Occipital lobe (tissue), 2 donors: Measurements from ENCODE around the gene GPR150. TPM values are rescaled to one million over a fixed set of nuclear protein-coding genes. Genes with fewer than 3 reads are reported as not detected.
A peak's percentile ranks its signal among the peaks of the same experiment; 100 is the strongest.

ENCODE experiments used
- DNase-seq: peaks from one replicate; lab custom pipeline; 2025; lab: John Stamatoyannopoulos, UW
- total RNA-seq: library from RNA; depleted of rRNA; stranded (reverse); fragments of >200 nt; gene quantifications from one replicate; pipeline ENCODE4 v1.2.3, GENCODE V29; 2014

Gene GPR150
- total RNA-seq, 1 donor from 2014 or later, result not detected

DNA sequence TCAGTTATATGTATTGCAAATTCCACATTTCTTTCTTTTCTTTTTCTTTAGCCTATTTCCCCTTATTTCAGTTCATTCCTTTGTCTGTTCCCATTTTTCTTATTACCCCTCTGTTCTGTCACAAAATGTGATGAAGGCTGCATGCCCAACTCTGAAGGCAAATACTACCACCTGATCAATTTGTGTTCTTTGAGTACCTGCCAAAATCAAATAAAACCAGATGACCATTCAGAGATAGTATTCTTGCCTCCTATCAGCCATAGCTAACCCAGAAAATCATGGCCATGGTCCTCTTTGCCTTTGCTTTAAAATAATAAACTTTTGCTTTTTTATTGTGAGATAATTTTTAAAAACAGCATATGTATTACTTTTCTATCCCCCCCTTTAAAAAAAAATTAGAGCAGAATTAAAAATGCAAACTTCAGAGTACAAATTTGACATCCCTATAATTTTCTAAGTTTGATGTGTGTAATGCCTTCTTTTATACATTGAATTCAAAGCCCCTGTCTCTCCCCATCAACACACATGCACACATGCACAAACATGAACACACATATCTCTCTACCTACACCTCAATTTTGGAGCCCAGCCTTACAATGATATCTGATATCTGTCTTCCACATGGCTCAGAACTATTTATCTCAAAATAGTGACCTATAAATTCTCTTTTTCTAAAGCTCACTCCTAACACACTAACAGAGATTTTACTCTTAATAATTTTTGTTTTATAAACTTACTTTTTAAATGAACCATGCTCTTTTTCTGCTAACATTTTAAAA, 30.1 kb downstream of the GPR150 start:
- no peak for DNase-seq

DNA sequence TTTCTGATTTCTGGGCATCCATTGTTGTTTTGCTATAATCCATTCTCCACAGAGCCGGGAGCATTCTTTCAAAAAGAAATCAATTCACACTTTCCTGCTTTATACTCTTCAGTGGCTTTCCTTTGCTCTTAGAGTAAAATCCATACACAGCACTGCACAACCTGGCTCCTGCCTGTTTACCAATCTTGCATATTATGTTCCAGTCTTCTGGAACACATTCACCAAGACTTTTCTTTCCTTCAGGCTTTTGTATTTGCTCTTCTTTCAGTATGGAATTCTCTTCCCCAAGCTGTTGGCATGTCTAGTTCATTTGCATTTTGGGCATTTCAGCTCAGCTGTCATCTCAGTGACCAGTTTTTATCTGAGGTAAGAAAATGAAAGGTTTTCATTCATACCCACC, 33.0 kb downstream of the GPR150 start:
- no peak for DNase-seq

DNA sequence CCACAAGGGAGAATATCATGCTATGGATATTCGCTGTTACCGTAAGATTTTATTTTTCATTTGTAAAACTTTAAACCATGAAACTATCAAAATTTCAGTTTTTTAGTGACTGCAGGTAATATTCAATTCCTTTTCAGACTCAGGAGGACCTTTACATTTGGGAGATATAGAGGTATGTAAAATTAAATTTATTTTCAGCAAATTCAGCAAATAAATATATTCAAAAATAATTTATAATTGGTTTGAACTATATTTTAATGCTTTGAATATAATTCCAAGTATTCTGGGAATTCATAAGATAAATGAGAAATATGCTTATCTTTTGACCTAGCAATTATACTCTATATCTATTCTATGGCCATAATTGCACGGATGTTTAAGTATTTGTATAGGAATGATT, 34.3 kb downstream of the GPR150 start:
- DNase-seq, result no peak

- DNase-seq, result no peak
Measured at GRCh38 chr5:95655575-95655974, 35.7 kb downstream of the GPR150 start.

DNA sequence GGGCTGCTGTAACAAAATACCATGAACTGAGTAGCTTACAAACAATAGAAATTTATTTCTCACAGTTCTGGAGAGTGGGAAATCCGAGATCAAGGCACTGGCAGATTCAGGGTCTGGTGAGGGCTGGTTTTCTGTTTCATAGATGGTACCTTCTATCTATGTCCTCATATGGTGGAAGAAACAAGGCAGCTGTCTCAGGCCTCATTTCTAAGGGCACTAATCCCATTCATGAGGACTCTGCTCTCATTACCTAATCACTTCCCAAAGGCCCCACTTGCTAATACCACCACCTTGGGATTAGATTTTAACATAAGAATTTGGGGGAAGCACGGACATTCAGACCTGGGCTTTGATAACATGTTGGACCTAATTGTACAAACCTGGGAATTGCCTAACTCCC, 40.2 kb downstream of the GPR150 start:
- no peak for DNase-seq

GRCh38 chr5:95662946-95663345, 43.1 kb downstream of the GPR150 start:
- no peak for DNase-seq

DNA sequence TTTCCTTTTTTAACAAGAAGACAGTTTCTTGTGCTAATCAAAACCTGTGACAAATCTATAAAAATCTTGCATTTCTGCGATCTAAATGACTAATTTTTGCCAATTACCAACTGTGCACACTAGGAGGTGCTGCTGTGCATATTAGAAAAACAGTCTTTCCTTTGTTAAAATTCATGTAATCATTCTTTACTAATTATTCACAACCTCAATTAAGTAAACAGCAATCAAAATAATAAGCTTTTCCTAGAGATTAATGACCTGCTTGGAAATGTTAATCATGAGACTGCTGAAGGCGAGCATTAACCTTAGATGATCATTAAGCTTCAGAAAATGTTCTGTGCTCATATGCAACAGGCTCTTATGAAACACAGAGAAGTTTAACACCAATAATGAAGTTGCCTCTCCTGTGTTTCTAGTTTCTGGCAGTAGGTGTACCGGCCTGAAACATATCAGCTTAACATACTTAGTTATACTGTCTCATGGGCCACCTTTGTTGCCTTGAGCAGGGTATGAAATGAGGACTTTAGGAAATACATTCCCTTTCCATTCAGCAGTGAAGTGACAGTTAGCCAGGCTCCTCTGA, 44.4 kb downstream of the GPR150 start:
- DNase-seq, result no peak

GRCh38 chr5:95667061-95667618, 47.3 kb downstream of the GPR150 start:
- DNase-seq, result no peak

DNA sequence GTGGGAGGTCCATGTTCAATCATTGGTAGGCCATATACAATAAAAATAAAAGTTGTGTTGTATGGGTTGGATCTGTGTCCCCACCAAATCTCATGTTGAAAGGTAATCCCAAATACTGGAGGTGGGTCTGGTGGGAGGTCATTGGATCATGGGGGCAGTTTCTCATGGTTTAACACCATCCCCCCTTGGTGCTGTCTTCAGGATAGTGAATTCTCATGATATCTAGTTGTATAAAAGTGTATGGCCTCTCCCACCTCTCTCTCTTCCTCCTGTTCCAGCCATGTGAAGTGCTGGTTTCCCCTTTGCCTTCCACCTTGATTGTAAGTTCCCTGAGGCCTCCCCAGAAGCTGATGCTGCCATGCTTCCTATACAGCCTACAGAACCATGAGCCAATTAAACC, 47.8 kb downstream of the GPR150 start:
- no peak for DNase-seq

GRCh38 chr5:95668216-95668615, 48.3 kb downstream of the GPR150 start:
- DNase-seq, result no peak

GRCh38 chr5:95668728-95669127, 48.8 kb downstream of the GPR150 start:
- no peak for DNase-seq

- peak; percentile 59 for DNase-seq
Measured at GRCh38 chr5:95669540-95669939, 49.7 kb downstream of the GPR150 start.

DNA sequence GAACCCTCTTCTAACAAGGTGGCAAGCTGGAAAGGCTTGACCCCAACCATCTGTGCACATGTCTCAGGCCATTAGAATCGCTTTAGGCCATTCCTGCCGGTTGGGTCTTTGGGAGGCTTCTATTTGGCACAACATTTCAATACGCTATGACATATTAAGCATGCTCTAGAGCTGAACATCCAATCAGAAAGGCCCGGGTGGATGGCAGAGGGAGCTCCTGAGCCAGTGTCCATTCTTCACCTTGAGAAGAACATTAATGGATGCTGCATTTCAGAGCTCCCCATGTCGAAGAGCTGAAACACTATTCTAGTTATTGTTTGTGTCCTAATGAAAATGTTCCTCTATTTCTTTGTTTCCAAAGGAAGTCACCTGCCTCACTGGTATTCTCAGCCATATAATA, 50.1 kb downstream of the GPR150 start:
- no peak for DNase-seq

DNA sequence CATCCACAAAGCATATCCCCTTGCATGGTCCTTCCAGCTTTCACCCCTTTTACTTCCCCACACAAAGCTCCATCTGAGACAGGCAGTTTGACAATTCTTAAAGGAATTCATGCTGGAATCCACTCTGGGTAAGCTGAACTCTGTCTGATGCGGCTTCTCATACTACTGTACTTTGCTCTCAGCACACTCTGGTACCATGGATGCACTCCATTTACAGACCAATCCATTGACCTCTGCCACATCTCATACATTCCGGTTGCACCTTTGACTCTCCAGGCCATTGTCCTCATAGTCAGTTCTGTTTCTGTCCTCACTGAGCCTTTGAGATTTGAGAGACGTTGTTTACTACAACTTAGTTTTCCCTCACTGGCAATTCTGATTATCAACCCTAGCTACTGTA, 50.7 kb downstream of the GPR150 start:
- no peak for DNase-seq

Other genes starting within 250 kb of the GPR150 start
- gene FAM81B, start 228.7 kb upstream of the GPR150 start, total RNA-seq, result 0.62 TPM
- 216 TPM for gene SKIC3, start 65.1 kb upstream of the GPR150 start, total RNA-seq
- gene ARSK, start 65.0 kb upstream of the GPR150 start, total RNA-seq, result 10.8 TPM
- gene RFESD, start 26.7 kb downstream of the GPR150 start, total RNA-seq, result 1.4 TPM
- gene SPATA9, start 62.9 kb downstream of the GPR150 start, total RNA-seq, result 0.78 TPM
- 348 TPM for gene RHOBTB3, start 111.2 kb downstream of the GPR150 start, total RNA-seq
- 9.8 TPM for gene GLRX, start 202.6 kb downstream of the GPR150 start, total RNA-seq